GM19351 (cell line): ENCODE results near the gene LYZ.
"Not testable (repeated sequence)": the region's sequence is repeated elsewhere in the genome, so short reads cannot be mapped to it uniquely, and the experiment has no call there.

Experiments used
- ATAC-seq: cut with Tn5 transposase; IDR thresholded peaks from one replicate; pipeline ENCODE4 v1.9.1; 2021; ENCODE audit warnings: mild to moderate bottlenecking, moderate library complexity; ENCODE audit not compliant: unreplicated experiment

The LYZ gene

GRCh38 chr12:69348162-69348938 is at the start of gene LYZ:
Gene LYZ (plus strand): TSS chr12:69348381. CDS start chr12:69348409, 28 bp downstream.
- ATAC-seq, result no peak

GRCh38 chr12:69298947-69299346 is 49.2 kb upstream of the LYZ start:
- no peak for ATAC-seq

GRCh38 chr12:69304284-69304683 is 43.9 kb upstream of the LYZ start:
- ATAC-seq, result no peak

GRCh38 chr12:69309461-69309860 is 38.7 kb upstream of the LYZ start:
- no peak for ATAC-seq

- ATAC-seq, result no peak
Observed at GRCh38 chr12:69313209-69313608, 35.0 kb upstream of the LYZ start.

GRCh38 chr12:69316784-69317183 is 31.4 kb upstream of the LYZ start:
- ATAC-seq, result not testable (repeated sequence)

- not testable (repeated sequence) for ATAC-seq
Observed at GRCh38 chr12:69317233-69317632, 30.9 kb upstream of the LYZ start.

- ATAC-seq, result no peak
Observed at GRCh38 chr12:69318225-69318624, 30.0 kb upstream of the LYZ start.

- ATAC-seq, result no peak
Observed at GRCh38 chr12:69321351-69321750, 26.8 kb upstream of the LYZ start.

GRCh38 chr12:69324797-69325466 is 23.2 kb upstream of the LYZ start:
- ATAC-seq, result peak; percentile 98

GRCh38 chr12:69328426-69328825 is 19.8 kb upstream of the LYZ start:
- ATAC-seq, result no peak

GRCh38 chr12:69329669-69330428 is 18.3 kb upstream of the LYZ start:
- ATAC-seq, result no peak

- ATAC-seq, result peak; percentile 81
Observed at GRCh38 chr12:69330475-69331473, 17.4 kb upstream of the LYZ start.

- no peak for ATAC-seq
Observed at GRCh38 chr12:69331519-69331908, 16.7 kb upstream of the LYZ start.

GRCh38 chr12:69331909-69332684 is 16.1 kb upstream of the LYZ start:
- no peak for ATAC-seq

- no peak for ATAC-seq
Observed at GRCh38 chr12:69332815-69333358, 15.3 kb upstream of the LYZ start.

GRCh38 chr12:69334158-69334557 is 14.0 kb upstream of the LYZ start:
- no peak for ATAC-seq

- ATAC-seq, result peak; percentile 45
Observed at GRCh38 chr12:69337311-69338090, 10.7 kb upstream of the LYZ start.
